Subcutaneous adipose tissue (tissue), 4 donors: ENCODE measurements around the gene KIAA0232. TPM values are rescaled to one million over a fixed set of nuclear protein-coding genes. Genes with fewer than 3 reads are reported as not detected.

ENCODE experiments used
- total RNA-seq, 4 donors: library from RNA; depleted of rRNA; stranded (reverse); fragments of >200 nt; gene quantifications; one replicate each; pipeline ENCODE4 v1.1.0, GENCODE V29; 2016
- TF ChIP-seq, protein P1 (sequence below): fragments of 450-650 bp; IDR thresholded peaks from one replicate; pipeline ENCODE4 v1.5.1; 2016; ENCODE audit warnings: low read depth, mild to moderate bottlenecking, control low read depth, antibody characterized with exemption, moderate library complexity

Gene KIAA0232
- total RNA-seq, 4 donors from 2014 or later = 24.3 to 36.5 (median 31.0) TPM

DNA sequence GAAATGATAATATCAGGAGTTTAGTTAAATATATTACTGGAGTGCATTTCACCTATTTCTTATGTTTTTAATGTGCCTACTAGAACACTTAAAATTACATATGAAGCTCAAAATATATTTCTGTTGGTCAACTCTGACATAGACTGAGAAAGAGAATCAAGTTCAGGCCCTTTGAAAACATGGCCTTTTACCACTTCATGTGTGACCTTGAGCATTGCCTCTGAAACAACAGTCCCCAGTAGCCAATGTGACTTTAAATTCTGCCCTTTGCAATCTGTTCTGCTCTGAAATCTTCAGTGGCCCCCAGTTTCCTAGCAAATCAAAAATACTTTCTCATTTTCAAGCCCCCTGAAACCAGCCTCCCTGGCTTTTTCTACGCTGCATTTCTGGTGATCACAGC, 77.0 kb downstream of the KIAA0232 start:
- TF ChIP-seq, protein P1, sequence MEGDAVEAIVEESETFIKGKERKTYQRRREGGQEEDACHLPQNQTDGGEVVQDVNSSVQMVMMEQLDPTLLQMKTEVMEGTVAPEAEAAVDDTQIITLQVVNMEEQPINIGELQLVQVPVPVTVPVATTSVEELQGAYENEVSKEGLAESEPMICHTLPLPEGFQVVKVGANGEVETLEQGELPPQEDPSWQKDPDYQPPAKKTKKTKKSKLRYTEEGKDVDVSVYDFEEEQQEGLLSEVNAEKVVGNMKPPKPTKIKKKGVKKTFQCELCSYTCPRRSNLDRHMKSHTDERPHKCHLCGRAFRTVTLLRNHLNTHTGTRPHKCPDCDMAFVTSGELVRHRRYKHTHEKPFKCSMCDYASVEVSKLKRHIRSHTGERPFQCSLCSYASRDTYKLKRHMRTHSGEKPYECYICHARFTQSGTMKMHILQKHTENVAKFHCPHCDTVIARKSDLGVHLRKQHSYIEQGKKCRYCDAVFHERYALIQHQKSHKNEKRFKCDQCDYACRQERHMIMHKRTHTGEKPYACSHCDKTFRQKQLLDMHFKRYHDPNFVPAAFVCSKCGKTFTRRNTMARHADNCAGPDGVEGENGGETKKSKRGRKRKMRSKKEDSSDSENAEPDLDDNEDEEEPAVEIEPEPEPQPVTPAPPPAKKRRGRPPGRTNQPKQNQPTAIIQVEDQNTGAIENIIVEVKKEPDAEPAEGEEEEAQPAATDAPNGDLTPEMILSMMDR = no peak

DNA sequence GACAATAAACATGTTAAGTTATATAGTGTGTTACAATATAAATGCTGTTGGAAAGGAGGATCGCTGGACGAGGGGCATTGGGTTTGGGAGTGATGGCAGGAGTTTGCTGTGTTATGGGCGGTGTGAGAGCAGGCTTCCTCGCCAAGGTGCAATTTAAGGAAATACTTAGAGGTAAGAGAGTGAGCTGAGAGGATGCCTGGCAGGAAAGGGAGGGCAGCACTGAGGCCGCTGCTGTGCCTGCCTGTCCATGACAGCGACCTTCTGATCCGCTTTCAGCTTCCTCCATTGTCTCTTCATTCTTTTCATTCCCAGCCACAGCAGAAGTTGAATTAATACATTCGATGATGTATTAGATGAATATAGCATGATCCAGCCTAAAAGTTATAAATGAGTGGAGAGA, 85.9 kb downstream of the KIAA0232 start:
- TF ChIP-seq, protein P1 = no peak

DNA sequence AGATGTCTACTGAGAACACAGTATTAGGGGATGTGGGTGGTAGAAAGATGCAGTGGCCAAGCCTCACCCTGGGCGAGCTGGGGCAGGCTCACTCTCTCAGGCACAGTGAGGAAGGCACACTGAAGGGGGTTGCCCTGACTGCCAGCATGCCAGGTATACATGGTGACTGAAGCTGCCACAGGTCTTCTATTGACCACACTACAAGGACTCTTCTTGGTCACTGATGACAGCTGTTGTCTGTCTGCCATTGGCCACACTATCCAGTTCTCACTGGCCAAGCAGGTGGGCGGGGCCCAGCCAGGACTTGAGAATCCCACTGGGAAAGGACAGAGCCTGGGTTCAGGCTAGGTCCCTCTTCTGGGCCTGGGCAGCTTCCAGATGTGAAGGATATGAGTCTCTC, 87.4 kb downstream of the KIAA0232 start:
- TF ChIP-seq, protein P1 = no peak

DNA sequence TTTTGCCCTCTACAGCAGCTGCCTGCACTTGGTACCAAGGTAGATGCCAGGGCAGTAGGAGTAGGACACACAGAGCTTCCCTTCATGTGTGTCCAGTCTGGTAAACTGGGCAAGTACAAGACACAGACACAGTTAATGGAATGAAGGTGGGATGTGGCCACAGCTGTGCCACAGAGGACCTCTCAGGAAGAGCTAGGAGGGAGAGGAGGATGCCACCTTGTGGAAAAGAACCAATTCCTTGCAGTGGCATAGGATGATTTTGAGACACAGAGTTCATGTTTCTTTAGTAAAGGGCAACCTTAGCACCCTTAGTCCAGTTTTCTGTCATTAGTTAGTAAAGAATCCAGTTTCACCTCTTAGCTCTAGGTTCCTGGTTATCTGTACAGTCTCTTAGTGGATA, 90.8 kb downstream of the KIAA0232 start:
- TF ChIP-seq, protein P1 = no peak

DNA sequence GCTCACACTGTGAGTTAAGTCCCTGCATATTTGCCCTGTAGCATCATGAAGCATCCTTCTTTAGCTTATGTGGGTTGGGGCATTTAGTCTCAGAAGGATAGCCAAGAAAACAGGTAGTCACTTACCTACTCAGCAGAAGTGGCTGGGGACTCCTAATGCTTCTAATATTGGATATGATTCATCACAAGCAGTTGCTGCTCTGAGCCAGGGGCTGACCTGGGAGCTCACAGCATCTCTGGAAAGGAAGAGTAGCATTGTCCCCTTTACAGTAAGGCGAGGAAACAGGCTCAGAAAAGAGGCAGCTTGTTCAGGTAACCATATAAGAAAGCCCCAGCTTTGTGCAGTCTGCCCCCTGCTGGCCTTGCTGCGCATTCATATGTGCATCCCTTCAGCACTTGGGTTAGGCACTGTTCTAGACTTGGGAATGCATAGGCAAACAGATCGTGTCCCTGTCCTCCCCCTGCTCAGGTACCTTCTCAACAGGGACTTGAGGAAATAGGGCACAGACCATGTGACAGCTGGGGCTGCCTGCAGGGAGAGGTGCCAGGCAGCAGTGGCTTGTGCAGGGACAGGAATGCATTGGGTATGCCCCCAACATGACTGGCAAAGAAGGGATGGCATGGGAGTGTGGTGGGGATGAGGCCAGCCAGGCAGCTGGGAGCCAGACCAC, 91.4 kb downstream of the KIAA0232 start:
- TF ChIP-seq, protein P1 = no peak

DNA sequence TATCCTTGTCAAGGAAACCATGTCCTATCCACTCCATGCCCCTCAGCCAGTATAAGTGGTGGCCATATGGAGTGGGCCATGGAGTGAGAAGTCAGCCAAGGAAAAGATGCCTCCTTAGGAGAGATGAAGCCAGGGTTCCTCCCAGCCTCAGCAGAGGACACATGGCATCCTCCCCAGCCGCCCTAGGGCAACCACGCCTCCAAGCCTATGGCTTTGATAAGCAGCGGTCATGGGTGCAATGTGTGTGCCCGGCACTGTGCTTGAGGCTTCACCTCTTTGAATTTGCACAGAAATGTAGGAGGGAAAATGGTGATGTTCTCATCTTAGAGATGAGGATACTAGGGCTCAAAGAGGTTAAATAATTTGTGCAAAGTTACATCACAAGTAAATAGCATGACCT, 92.5 kb downstream of the KIAA0232 start:
- TF ChIP-seq, protein P1 = no peak

DNA sequence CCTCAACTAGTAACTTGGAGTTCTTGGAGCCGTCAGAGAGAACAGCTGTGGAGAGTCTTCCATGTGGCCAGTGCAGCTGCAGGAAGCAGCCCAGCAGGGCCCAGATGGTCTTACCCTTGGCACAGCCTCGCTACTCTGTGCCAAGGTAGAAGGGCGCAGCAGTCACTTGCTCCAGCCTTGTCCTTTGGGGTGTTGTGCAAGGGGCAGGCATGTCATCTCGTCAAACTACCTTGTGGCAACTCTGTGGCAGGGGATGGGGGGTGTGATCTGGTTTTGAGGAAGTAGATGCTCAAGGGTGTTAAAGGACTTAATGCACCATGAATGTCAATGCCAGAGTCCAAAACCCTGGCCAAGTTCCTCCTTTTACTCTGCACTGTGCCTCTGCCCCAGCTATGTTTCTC, 92.9 kb downstream of the KIAA0232 start:
- TF ChIP-seq, protein P1 = no peak
